Liver (tissue), 9 donors: ENCODE measurements around the gene OR2V1. TPM values are rescaled to one million over a fixed set of nuclear protein-coding genes. Genes with fewer than 3 reads are reported as not detected.
"Not testable (repeated sequence)": the region's sequence is repeated elsewhere in the genome, so short reads cannot be mapped to it uniquely, and the experiment has no call there.

Experiments used
- DNase-seq: peaks from one replicate; pipeline ENCODE4 v3.0.0-alpha.2; 2017; ENCODE audit warnings: low spot score
- H3K27ac ChIP-seq, 2 donors: one replicate each; pipeline ENCODE4 v1.7.0; 2013; ENCODE audit warnings: inconsistent platforms in 2 of 2, low read length in 2 of 2, control low read depth in 1 of 2, low read depth in 1 of 2, mild to moderate bottlenecking in 1 of 2
- H3K27me3 ChIP-seq, 4 donors: one replicate each; pipeline versions ENCODE4 v1.6.1 to v1.7.0; 2013; ENCODE audit warnings: low read length in 3 of 4, inconsistent platforms in 1 of 4, mild to moderate bottlenecking in 1 of 4, moderate library complexity in 1 of 4; ENCODE audit not compliant: control insufficient read depth in 4 of 4, insufficient read depth in 4 of 4
- H3K36me3 ChIP-seq, 4 donors: one replicate each; pipeline versions ENCODE4 v1.6.1 to v1.7.0; 2013; ENCODE audit warnings: low read length in 3 of 4, mild to moderate bottlenecking in 3 of 4, low read depth in 1 of 4, moderate library complexity in 1 of 4; ENCODE audit not compliant: control insufficient read depth in 4 of 4, insufficient read depth in 3 of 4
- H3K4me1 ChIP-seq, 4 donors: one replicate each; pipeline versions ENCODE4 v1.6.1 to v1.7.0; 2013; ENCODE audit warnings: low read length in 3 of 4, mild to moderate bottlenecking in 3 of 4, moderate library complexity in 1 of 4; ENCODE audit not compliant: control insufficient read depth in 4 of 4, insufficient read depth in 4 of 4
- H3K4me3 ChIP-seq, 3 donors: one replicate each; pipeline versions ENCODE4 v1.6.1 to v1.7.0; 2013; ENCODE audit warnings: low read length in 3 of 3, control low read depth in 1 of 3, low read depth in 1 of 3, mild to moderate bottlenecking in 1 of 3
- H3K9ac ChIP-seq, 2 donors: one replicate each; pipeline ENCODE4 v1.7.0; 2013; ENCODE audit warnings: low read length in 2 of 2, mild to moderate bottlenecking in 2 of 2, moderate library complexity in 2 of 2, control low read depth in 1 of 2, low read depth in 1 of 2
- H3K9me3 ChIP-seq, 4 donors: one replicate each; pipeline versions ENCODE4 v1.6.1 to v1.7.0; 2013; ENCODE audit warnings: low read length in 3 of 4; ENCODE audit not compliant: control insufficient read depth in 4 of 4
- FOXA1 ChIP-seq: IDR thresholded peaks from 2 replicates; pipeline ENCODE4 v1.6.1; 2016; ENCODE audit warnings: antibody characterized with exemption
- GABPA ChIP-seq, 2 donors: IDR thresholded peaks in 1 of 2; conservative IDR thresholded peaks in 1 of 2; 2 replicates each; pipeline ENCODE4 v1.6.1; 2016; ENCODE audit warnings: antibody characterized with exemption in 2 of 2, mild to moderate bottlenecking in 1 of 2, moderate library complexity in 1 of 2
- HNF4A ChIP-seq, 2 donors: conservative IDR thresholded peaks; 2 replicates each; pipeline ENCODE4 v1.6.1; 2016; ENCODE audit warnings: antibody characterized with exemption in 2 of 2, mild to moderate bottlenecking in 2 of 2
- HNF4G ChIP-seq: IDR thresholded peaks from 2 replicates; pipeline ENCODE4 v1.6.1; 2016; ENCODE audit warnings: antibody characterized with exemption
- JUND ChIP-seq, 2 donors: IDR thresholded peaks; 2 replicates each; pipeline ENCODE4 v1.6.1; 2016; ENCODE audit warnings: antibody characterized with exemption in 2 of 2
- NR2F2 ChIP-seq: IDR thresholded peaks from 2 replicates; pipeline ENCODE4 v1.6.1; 2016; ENCODE audit warnings: antibody characterized with exemption
- RAD21 ChIP-seq, 2 donors: IDR thresholded peaks; 2 replicates each; pipeline ENCODE4 v1.6.1; 2016; ENCODE audit warnings: antibody characterized with exemption in 2 of 2, mild to moderate bottlenecking in 2 of 2
- RXRA ChIP-seq, 2 donors: IDR thresholded peaks; 2 replicates each; pipeline ENCODE4 v1.6.1; 2017 to 2018; ENCODE audit warnings: antibody characterized with exemption in 2 of 2, mild to moderate bottlenecking in 1 of 2
- SP1 ChIP-seq: IDR thresholded peaks from 2 replicates; pipeline ENCODE4 v1.6.1; 2018; ENCODE audit warnings: antibody characterized with exemption, mild to moderate bottlenecking
- TAF1 ChIP-seq: conservative IDR thresholded peaks from 2 replicates; pipeline ENCODE4 v1.6.1; 2016; ENCODE audit warnings: antibody characterized with exemption, mild to moderate bottlenecking
- YY1 ChIP-seq: IDR thresholded peaks from 2 replicates; pipeline ENCODE4 v1.6.1; 2016; ENCODE audit warnings: antibody characterized with exemption, mild to moderate bottlenecking
- WGBS: extraction: QIAGEN DNeasy Blood & Tissue Kit; methylation state at CpG from one replicate; pipeline ENCODE4 v1.1.7; 2013; 5-methylcytosine and 5-hydroxymethylcytosine counted together
- polyA plus RNA-seq, 2 donors: library from polyadenylated mRNA; stranded (reverse) in 1 of 2; unstranded in 1 of 2; fragments of 200-250 nt in 1 of 2; fragments of >200 nt in 1 of 2; fragmentation: Nextera tagmentation in 1 of 2; extraction: Ambion mirVana in 1 of 2; gene quantifications; one replicate each; pipeline versions ENCODE4 v1.2.1 to v1.2.3, GENCODE V29; 2013 to 2015
- total RNA-seq, 2 donors: library from RNA; depleted of rRNA; stranded (reverse); fragments of >200 nt; gene quantifications; one replicate each; pipeline ENCODE4 v1.2.3, GENCODE V29; 2014
- TF ChIP-seq, protein P1 (sequence below): fragments of 150-350 bp; IDR thresholded peaks from 2 replicates; pipeline ENCODE4 v1.5.1; 2017; ENCODE audit warnings: improper control_type of control experiment, low read depth, low read length; ENCODE audit not compliant: missing input control
- TF ChIP-seq, protein P2 (sequence below): IDR thresholded peaks from 2 replicates; pipeline ENCODE4 v1.6.1; 2016; ENCODE audit warnings: antibody characterized with exemption, mild to moderate bottlenecking
- TF ChIP-seq, protein P3 (sequence below): IDR thresholded peaks from 2 replicates; pipeline ENCODE4 v1.6.1; 2016; ENCODE audit warnings: antibody characterized with exemption
- TF ChIP-seq, protein P4 (sequence below): IDR thresholded peaks from 2 replicates; pipeline ENCODE4 v1.6.1; 2016; ENCODE audit warnings: antibody characterized with exemption
- donor health status: healthy.
- donor health status: healthy.
- donor health status: healthy.
- donor health status: healthy.
- donor health status: healthy.

The OR2V1 gene
- total and polyA plus RNA-seq, 4 donors = not detected

DNA sequence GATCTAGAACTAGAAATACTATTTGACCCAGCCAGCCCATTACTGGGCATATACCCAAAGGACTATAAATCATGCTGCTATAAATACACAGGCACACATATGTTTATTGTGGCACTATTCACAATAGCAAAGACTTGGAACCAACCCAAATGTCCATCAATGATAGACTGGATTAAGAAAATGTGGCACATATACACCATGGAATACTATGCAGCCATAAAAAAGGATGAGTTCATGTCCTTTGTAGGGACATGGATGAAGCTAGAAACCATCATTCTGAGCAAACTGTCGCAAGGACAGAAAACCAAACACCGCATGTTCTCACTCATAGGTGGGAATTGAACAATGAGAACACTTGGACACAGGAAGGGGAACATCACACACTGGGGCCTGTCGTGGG, 35.8 kb downstream of the OR2V1 start:
- not testable (repeated sequence) for H3K27ac ChIP-seq, H3K4me3 ChIP-seq, H3K9me3 ChIP-seq, H3K27me3 ChIP-seq, DNase-seq, H3K4me1 ChIP-seq, H3K9ac ChIP-seq, H3K36me3 ChIP-seq
- WGBS = 75% methylated on average over 3 of the region's 3 CpGs

DNA sequence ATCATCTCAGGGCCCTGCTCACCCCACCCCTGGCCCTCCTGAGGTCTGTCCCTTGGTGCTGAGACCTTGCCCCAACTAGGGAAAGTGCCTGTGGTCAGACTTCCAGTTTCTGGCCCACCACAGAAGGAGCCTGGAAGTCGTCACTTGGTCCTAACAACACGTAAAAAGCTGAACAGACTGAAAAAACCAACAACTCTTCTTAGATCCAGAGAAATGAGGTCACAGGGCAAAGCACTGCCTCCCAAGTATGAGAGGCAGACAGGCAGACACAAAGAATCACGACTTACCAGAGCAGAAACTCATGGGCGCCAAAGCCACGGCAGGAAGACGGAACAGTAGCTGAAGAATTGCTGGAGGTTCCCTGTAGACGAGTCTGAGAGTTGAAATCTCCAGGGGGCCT, 38.5 kb downstream of the OR2V1 start:
- no peaks in the 10 kb centered on the region for H3K9me3 ChIP-seq
- H3K9ac ChIP-seq = no peak overlapping the region
- WGBS = 71% methylated on average over 7 of the region's 7 CpGs
- no peak overlapping the region for H3K4me3 ChIP-seq
- no peaks in the 10 kb centered on the region for H3K36me3 ChIP-seq
- no peak for TF ChIP-seq JUND (IDR thresholded peaks at IDR 0.05)
- TF ChIP-seq, protein P1, sequence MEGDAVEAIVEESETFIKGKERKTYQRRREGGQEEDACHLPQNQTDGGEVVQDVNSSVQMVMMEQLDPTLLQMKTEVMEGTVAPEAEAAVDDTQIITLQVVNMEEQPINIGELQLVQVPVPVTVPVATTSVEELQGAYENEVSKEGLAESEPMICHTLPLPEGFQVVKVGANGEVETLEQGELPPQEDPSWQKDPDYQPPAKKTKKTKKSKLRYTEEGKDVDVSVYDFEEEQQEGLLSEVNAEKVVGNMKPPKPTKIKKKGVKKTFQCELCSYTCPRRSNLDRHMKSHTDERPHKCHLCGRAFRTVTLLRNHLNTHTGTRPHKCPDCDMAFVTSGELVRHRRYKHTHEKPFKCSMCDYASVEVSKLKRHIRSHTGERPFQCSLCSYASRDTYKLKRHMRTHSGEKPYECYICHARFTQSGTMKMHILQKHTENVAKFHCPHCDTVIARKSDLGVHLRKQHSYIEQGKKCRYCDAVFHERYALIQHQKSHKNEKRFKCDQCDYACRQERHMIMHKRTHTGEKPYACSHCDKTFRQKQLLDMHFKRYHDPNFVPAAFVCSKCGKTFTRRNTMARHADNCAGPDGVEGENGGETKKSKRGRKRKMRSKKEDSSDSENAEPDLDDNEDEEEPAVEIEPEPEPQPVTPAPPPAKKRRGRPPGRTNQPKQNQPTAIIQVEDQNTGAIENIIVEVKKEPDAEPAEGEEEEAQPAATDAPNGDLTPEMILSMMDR = no peak
- no peak for TF ChIP-seq NR2F2
- TF ChIP-seq HNF4G = no peak
- no peak for TF ChIP-seq GABPA (IDR thresholded peaks at IDR 0.05 in 1 of 2, conservative IDR thresholded peaks at IDR 0.05 in 1 of 2)
- no peak for TF ChIP-seq RXRA (IDR thresholded peaks at IDR 0.05)
- no peak for TF ChIP-seq HNF4A (conservative IDR thresholded peaks at IDR 0.05)
- no peak for TF ChIP-seq TAF1
- TF ChIP-seq FOXA1 = no peak
- TF ChIP-seq, protein P2, sequence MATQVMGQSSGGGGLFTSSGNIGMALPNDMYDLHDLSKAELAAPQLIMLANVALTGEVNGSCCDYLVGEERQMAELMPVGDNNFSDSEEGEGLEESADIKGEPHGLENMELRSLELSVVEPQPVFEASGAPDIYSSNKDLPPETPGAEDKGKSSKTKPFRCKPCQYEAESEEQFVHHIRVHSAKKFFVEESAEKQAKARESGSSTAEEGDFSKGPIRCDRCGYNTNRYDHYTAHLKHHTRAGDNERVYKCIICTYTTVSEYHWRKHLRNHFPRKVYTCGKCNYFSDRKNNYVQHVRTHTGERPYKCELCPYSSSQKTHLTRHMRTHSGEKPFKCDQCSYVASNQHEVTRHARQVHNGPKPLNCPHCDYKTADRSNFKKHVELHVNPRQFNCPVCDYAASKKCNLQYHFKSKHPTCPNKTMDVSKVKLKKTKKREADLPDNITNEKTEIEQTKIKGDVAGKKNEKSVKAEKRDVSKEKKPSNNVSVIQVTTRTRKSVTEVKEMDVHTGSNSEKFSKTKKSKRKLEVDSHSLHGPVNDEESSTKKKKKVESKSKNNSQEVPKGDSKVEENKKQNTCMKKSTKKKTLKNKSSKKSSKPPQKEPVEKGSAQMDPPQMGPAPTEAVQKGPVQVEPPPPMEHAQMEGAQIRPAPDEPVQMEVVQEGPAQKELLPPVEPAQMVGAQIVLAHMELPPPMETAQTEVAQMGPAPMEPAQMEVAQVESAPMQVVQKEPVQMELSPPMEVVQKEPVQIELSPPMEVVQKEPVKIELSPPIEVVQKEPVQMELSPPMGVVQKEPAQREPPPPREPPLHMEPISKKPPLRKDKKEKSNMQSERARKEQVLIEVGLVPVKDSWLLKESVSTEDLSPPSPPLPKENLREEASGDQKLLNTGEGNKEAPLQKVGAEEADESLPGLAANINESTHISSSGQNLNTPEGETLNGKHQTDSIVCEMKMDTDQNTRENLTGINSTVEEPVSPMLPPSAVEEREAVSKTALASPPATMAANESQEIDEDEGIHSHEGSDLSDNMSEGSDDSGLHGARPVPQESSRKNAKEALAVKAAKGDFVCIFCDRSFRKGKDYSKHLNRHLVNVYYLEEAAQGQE = no peak
- TF ChIP-seq, protein P3, sequence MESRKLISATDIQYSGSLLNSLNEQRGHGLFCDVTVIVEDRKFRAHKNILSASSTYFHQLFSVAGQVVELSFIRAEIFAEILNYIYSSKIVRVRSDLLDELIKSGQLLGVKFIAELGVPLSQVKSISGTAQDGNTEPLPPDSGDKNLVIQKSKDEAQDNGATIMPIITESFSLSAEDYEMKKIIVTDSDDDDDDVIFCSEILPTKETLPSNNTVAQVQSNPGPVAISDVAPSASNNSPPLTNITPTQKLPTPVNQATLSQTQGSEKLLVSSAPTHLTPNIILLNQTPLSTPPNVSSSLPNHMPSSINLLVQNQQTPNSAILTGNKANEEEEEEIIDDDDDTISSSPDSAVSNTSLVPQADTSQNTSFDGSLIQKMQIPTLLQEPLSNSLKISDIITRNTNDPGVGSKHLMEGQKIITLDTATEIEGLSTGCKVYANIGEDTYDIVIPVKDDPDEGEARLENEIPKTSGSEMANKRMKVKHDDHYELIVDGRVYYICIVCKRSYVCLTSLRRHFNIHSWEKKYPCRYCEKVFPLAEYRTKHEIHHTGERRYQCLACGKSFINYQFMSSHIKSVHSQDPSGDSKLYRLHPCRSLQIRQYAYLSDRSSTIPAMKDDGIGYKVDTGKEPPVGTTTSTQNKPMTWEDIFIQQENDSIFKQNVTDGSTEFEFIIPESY = no peak
- TF ChIP-seq, protein P4, sequence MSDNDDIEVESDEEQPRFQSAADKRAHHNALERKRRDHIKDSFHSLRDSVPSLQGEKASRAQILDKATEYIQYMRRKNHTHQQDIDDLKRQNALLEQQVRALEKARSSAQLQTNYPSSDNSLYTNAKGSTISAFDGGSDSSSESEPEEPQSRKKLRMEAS = no peak
- no peak for TF ChIP-seq SP1
- TF ChIP-seq RAD21 (IDR thresholded peaks at IDR 0.05) = no peak
- TF ChIP-seq YY1 = no peak
- no peaks in the 10 kb centered on the region for H3K27me3 ChIP-seq
- no peaks in the 10 kb centered on the region for H3K4me1 ChIP-seq
- no peak for DNase-seq
- H3K27ac ChIP-seq = no peak overlapping the region
